ENCODE data around the gene NANOS3. TPM values are rescaled to one million over a fixed set of nuclear protein-coding genes. Genes with fewer than 3 reads are reported as not detected.

The NANOS3 gene
- total RNA-seq, 1 experiment from 2014 or later, result 1.1 TPM

- Mint-ChIP-seq H3K4me1 (peaks cover 13% of the 10 kb centered on the region), H3K27ac (no peak overlapping the region; the same call in 1 of the 2 replicates), H3K9me3 (no peaks in the 10 kb centered on the region), H3K4me3 (peak overlapping the region; percentile 75), H3K36me3 (no peaks in the 10 kb centered on the region), H3K27me3 (ENCODE audit: low read depth) (peaks cover 42% of the 10 kb centered on the region)
- TF ChIP-seq ETV6 (CRISPR knock-in tag; IDR thresholded peaks at IDR 0.05) (0 out of 2 replicates have a peak, but pooled peaks have one; percentile 35), ZNF532 (CRISPR knock-in tag; IDR thresholded peaks at IDR 0.05; ENCODE audit: borderline replicate concordance) (no peak), ZBTB21 (CRISPR knock-in tag; IDR thresholded peaks at IDR 0.05; ENCODE audit: borderline replicate concordance) (no peak), GTF2I (CRISPR knock-in tag; conservative IDR thresholded peaks at IDR 0.05) (no peak), MAX (CRISPR knock-in tag; IDR thresholded peaks at IDR 0.05) (no peak; the same call in 1 of the 2 replicates), HMGA2 (CRISPR knock-in tag; IDR thresholded peaks at IDR 0.05) (no peak), NR3C1 (CRISPR knock-in tag; conservative IDR thresholded peaks at IDR 0.05; ENCODE audit: low read depth) (no peak), CTCF (IDR thresholded peaks at IDR 0.05) (peak; percentile 99)
- peak; percentile 95 for DNase-seq (ENCODE audit: low spot score)
- POLR2A ChIA-PET, result interaction anchor here (0.9 to 2.3 kb wide), 8 partner anchors 15 to 114 kb away, joined by 3 to 26 read pairs (median 5); partner anchors contain the start of genes C19orf53 and ZSWIM4
- ATAC-seq, result peak; percentile 79
- CTCF ChIA-PET, result interaction anchor here (0.5 to 7.4 kb wide), 63 partner anchors 9 to 636 kb away, joined by 3 to 80 read pairs (median 6); partner anchors contain the start of genes ASF1B, C19orf53, DCAF15 and IL27RA
Observed at GRCh38 chr19:13861714-13862531, 15.0 kb upstream of the NANOS3 start.

- DNase-seq (ENCODE audit: low spot score), result no peak
- POLR2A ChIA-PET, result interaction anchor here (0.7 to 1.6 kb wide), 2 partner anchors 17 to 109 kb away, joined by 3 to 4 read pairs; no protein-coding TSS in a partner anchor
- Mint-ChIP-seq H3K27ac (no peak overlapping the region), H3K9me3 (no peaks in the 10 kb centered on the region), H3K36me3 (no peaks in the 10 kb centered on the region), H3K4me1 (peaks cover 13% of the 10 kb centered on the region), H3K4me3 (peak overlapping the region; percentile 67), H3K27me3 (ENCODE audit: low read depth) (peaks cover 64% of the 10 kb centered on the region)
- TF ChIP-seq ZNF425 (CRISPR knock-in tag; conservative IDR thresholded peaks at IDR 0.05) (no peak), ZNF263 (CRISPR knock-in tag; IDR thresholded peaks at IDR 0.05; ENCODE audit: low read depth) (no peak)
- CTCF ChIA-PET, result interaction anchor here (0.8 to 7.4 kb wide), 10 partner anchors 12 to 616 kb away, joined by 3 to 80 read pairs (median 8); partner anchors contain the start of genes C19orf53 and MISP3
- no peak; the same call in 1 of the 2 replicates for ATAC-seq
Observed at GRCh38 chr19:13864046-13864666, 12.8 kb upstream of the NANOS3 start.

Measured in WTC11 (cell line).